Fibroblast of lung (primary cell): Measurements from ENCODE around the gene ATP9B.

Experiments used
- CTCF ChIP-seq, 2 donors: IDR thresholded peaks in 1 of 2; conservative IDR thresholded peaks in 1 of 2; 1 replicate in 1 of 2; 2 replicates in 1 of 2; pipeline ENCODE4 v1.5.1; 2011 to 2012; ENCODE audit warnings: low read length in 2 of 2, control low read depth in 1 of 2, inconsistent platforms in 1 of 2, low read depth in 1 of 2, mild to moderate bottlenecking in 1 of 2
- EZH2 ChIP-seq: IDR thresholded peaks from 2 replicates; pipeline ENCODE4 v1.5.1; 2012; ENCODE audit warnings: low read length, control low read depth, mild to moderate bottlenecking; ENCODE audit errors: missing control alignments

DNA sequence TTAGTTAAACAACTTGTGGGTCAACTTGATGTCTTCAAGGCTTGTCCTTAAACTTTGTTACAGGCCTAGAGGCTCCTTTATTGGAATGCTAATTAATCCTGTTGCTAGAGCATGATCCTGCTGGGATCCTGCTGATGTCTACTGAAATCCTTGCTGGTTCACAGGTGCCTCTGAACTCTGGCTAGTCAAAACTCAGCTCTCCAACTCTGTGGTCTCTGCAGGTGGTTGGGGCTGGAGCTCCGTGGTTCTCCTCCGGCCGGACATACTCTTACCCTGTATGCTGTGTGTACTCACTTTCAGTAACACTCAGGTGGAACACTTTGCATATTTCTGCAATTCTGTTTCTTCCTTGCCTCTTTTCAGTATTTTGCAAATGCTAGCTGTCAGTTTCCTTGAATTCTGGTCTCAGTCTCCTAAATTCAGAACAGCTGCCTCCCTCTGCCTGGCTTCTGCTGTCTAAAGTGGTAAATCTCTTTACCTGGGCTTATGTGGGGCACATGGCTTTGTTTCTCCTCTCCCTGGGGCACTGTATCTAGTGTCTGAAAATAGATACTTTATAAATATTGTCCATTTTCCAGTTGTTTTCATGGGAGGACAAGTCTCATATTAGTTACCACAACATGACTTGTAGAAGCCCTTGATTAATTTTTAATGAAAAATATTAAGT lies 113.0 kb downstream of the ATP9B start:
- TF ChIP-seq CTCF (conservative IDR thresholded peaks at IDR 0.05 in 1 of 2, IDR thresholded peaks at IDR 0.05 in 1 of 2; ENCODE audit: low read depth in 1 of 2, low read length in 2 of 2) (no peak), EZH2 (no peak)
